Omental fat pad (tissue), 4 donors: ENCODE results near the gene SEMA4C. TPM values are rescaled to one million over a fixed set of nuclear protein-coding genes. Genes with fewer than 3 reads are reported as not detected.

ENCODE experiments used
- ATAC-seq: fragments of 150-250 bp; one replicate; pipeline ENCODE4 v1.9.1; 2016; ENCODE audit warnings: mild to moderate bottlenecking, moderate library complexity; ENCODE audit not compliant: low FRiP score
- DNase-seq: peaks from one replicate; pipeline ENCODE4 v3.0.0-alpha.2; 2019; ENCODE audit warnings: low spot score
- CTCF ChIP-seq, 3 donors: fragments of 450-650 bp; IDR thresholded peaks; one replicate each; pipeline ENCODE4 v1.5.1; 2016 to 2017; ENCODE audit warnings: antibody characterized with exemption in 3 of 3, mild to moderate bottlenecking in 3 of 3, moderate library complexity in 2 of 3
- total RNA-seq, 4 donors: library from RNA; depleted of rRNA; stranded (reverse); fragments of >200 nt; gene quantifications; one replicate each; pipeline ENCODE4 v1.1.0, GENCODE V29; 2016

The SEMA4C gene
- total RNA-seq, 4 donors from 2014 or later = 19.7 to 40.4 (median 26.9) TPM

- DNase-seq = no peak
- TF ChIP-seq CTCF (IDR thresholded peaks at IDR 0.05) = no peak
- ATAC-seq = peak; percentile 64
These were observed 26.1 kb upstream of the SEMA4C start for GRCh38 chr2:96895746-96896651.

GRCh38 chr2:96895032-96895745 is 25.3 kb upstream of the SEMA4C start:
- ATAC-seq (peak; percentile 23), DNase-seq (no peak)
- no peak for TF ChIP-seq CTCF (IDR thresholded peaks at IDR 0.05)

- no peak for DNase-seq
- ATAC-seq = no peak
- no peak for TF ChIP-seq CTCF (IDR thresholded peaks at IDR 0.05)
These were observed 24.3 kb upstream of the SEMA4C start for GRCh38 chr2:96894151-96894531.

GRCh38 chr2:96893289-96894150 is 23.6 kb upstream of the SEMA4C start:
- DNase-seq (no peak), ATAC-seq (no peak)
- TF ChIP-seq CTCF (IDR thresholded peaks at IDR 0.05) = no peak

GRCh38 chr2:96891591-96892333 is 21.9 kb upstream of the SEMA4C start:
- TF ChIP-seq CTCF (IDR thresholded peaks at IDR 0.05) = no peak
- ATAC-seq = no peak
- no peak for DNase-seq

- TF ChIP-seq CTCF (IDR thresholded peaks at IDR 0.05) = no peak
- DNase-seq = no peak
- ATAC-seq = no peak
These were observed 21.0 kb upstream of the SEMA4C start for GRCh38 chr2:96890726-96891385.
